T1000 (cell line): ENCODE results near the gene TMEM184C.

Experiments used
- DNase-seq: peaks from one replicate; lab custom pipeline; 2025; ENCODE audit warnings: mixed read lengths; lab: John Stamatoyannopoulos, UW

The TMEM184C gene

GRCh38 chr4:147599769-147600168 is 17.4 kb upstream of the TMEM184C start:
- no peak for DNase-seq

- no peak for DNase-seq
Measured at GRCh38 chr4:147605499-147605898, 11.7 kb upstream of the TMEM184C start.

GRCh38 chr4:147607471-147607870 is 9.7 kb upstream of the TMEM184C start:
- no peak for DNase-seq

- no peak for DNase-seq
Measured at GRCh38 chr4:147610686-147611085, 6.5 kb upstream of the TMEM184C start.

GRCh38 chr4:147616849-147617172 is 386 bp upstream of the TMEM184C start:
- DNase-seq = no peak

- no peak for DNase-seq
Measured at GRCh38 chr4:147617841-147618691, 869 bp downstream of the TMEM184C start.

GRCh38 chr4:147620315-147620714 is 3.1 kb downstream of the TMEM184C start:
- DNase-seq = no peak

- no peak for DNase-seq
Measured at GRCh38 chr4:147625733-147626132, 8.5 kb downstream of the TMEM184C start.

- DNase-seq = no peak
Measured at GRCh38 chr4:147626903-147627302, 9.7 kb downstream of the TMEM184C start.

GRCh38 chr4:147628415-147628814 is 11.2 kb downstream of the TMEM184C start:
- no peak for DNase-seq

- no peak for DNase-seq
Measured at GRCh38 chr4:147629783-147630730, 12.9 kb downstream of the TMEM184C start.

GRCh38 chr4:147633113-147633512 is 15.9 kb downstream of the TMEM184C start:
- DNase-seq = no peak

- DNase-seq = no peak
Measured at GRCh38 chr4:147633643-147634042, 16.4 kb downstream of the TMEM184C start.

GRCh38 chr4:147635348-147635747 is 18.2 kb downstream of the TMEM184C start:
- DNase-seq = no peak

GRCh38 chr4:147638365-147638764 is 21.2 kb downstream of the TMEM184C start:
- DNase-seq = no peak

GRCh38 chr4:147638942-147639341 is 21.7 kb downstream of the TMEM184C start:
- DNase-seq = no peak

GRCh38 chr4:147639388-147639787 is 22.2 kb downstream of the TMEM184C start:
- no peak for DNase-seq

GRCh38 chr4:147640331-147640730 is 23.1 kb downstream of the TMEM184C start:
- no peak for DNase-seq

- DNase-seq = no peak
Measured at GRCh38 chr4:147643616-147644015, 26.4 kb downstream of the TMEM184C start.

- DNase-seq = no peak
Measured at GRCh38 chr4:147644471-147644870, 27.3 kb downstream of the TMEM184C start.

GRCh38 chr4:147645099-147645498 is 27.9 kb downstream of the TMEM184C start:
- no peak for DNase-seq

- DNase-seq = no peak
Measured at GRCh38 chr4:147648656-147649055, 31.5 kb downstream of the TMEM184C start.

GRCh38 chr4:147651563-147651962 is 34.4 kb downstream of the TMEM184C start:
- DNase-seq = no peak
